Keratinocyte (primary cell): ENCODE data around the gene DCTN5. TPM values are rescaled to one million over a fixed set of nuclear protein-coding genes. Genes with fewer than 3 reads are reported as not detected.

Source experiments
- DNase-seq: peaks from one replicate; pipeline ENCODE4 v3.0.0-alpha.2; 2011; ENCODE audit warnings: low read depth, missing footprints, low spot score
- FAIRE-seq: peaks from 2 replicates; lab custom pipeline; 2011; peaks lifted over from hg19 to GRCh38; lab: Jason Lieb, UNC
- H2AFZ ChIP-seq: 2 replicates; pipeline ENCODE4 v1.6.0; 2012; ENCODE audit warnings: low read length, control low read depth, inconsistent platforms; ENCODE audit not compliant: control insufficient read depth
- H3K27ac ChIP-seq: 2 replicates; pipeline ENCODE4 v1.5.1; 2011; ENCODE audit warnings: low read length; ENCODE audit not compliant: control insufficient read depth, insufficient read depth
- H3K27me3 ChIP-seq: 3 replicates; pipeline ENCODE4 v1.6.0; 2011; ENCODE audit warnings: low read length; ENCODE audit not compliant: control insufficient read depth, insufficient read depth; ENCODE audit errors: extremely low read depth
- H3K36me3 ChIP-seq, 2 experiments: 2 replicates in 1 of 2; 3 replicates in 1 of 2; pipeline ENCODE4 v1.5.1; 2011; ENCODE audit warnings: low read length in 2 of 2, mild to moderate bottlenecking in 1 of 2; ENCODE audit not compliant: control insufficient read depth in 2 of 2, insufficient read depth in 2 of 2; ENCODE audit errors: extremely low read depth in 1 of 2
- H3K4me1 ChIP-seq: 3 replicates; pipeline ENCODE4 v1.5.1; 2011; ENCODE audit warnings: low read length; ENCODE audit not compliant: control insufficient read depth, insufficient read depth; ENCODE audit errors: extremely low read depth
- H3K4me2 ChIP-seq: 3 replicates; pipeline ENCODE4 v1.6.0; 2011; ENCODE audit warnings: low read depth, low read length; ENCODE audit not compliant: control insufficient read depth, insufficient read depth; ENCODE audit errors: extremely low read depth
- H3K4me3 ChIP-seq, 3 experiments: fragments of 200-600 bp in 1 of 3; sonication (generic) in 1 of 3; 2 replicates in 2 of 3; 3 replicates in 1 of 3; pipeline ENCODE4 v1.5.1; 2011 to 2016; ENCODE audit warnings: low read length in 3 of 3, mild to moderate bottlenecking in 3 of 3, control low read depth in 2 of 3, inconsistent platforms in 1 of 3, low read depth in 1 of 3, mixed read lengths in 1 of 3, mixed run types in 1 of 3, moderate library complexity in 1 of 3; ENCODE audit not compliant: control insufficient read depth in 2 of 3, insufficient read depth in 2 of 3; ENCODE audit errors: extremely low read depth in 1 of 3
- H3K79me2 ChIP-seq: 2 replicates; pipeline ENCODE4 v1.6.0; 2012; ENCODE audit warnings: low read length; ENCODE audit not compliant: control insufficient read depth, insufficient read depth
- H3K9ac ChIP-seq: 3 replicates; pipeline ENCODE4 v1.6.0; 2011; ENCODE audit warnings: low read length; ENCODE audit not compliant: control insufficient read depth, insufficient read depth; ENCODE audit errors: extremely low read depth
- H3K9me1 ChIP-seq: 3 replicates; pipeline ENCODE4 v1.6.0; 2011; ENCODE audit warnings: low read length; ENCODE audit not compliant: control insufficient read depth, insufficient read depth; ENCODE audit errors: extremely low read depth
- H3K9me3 ChIP-seq: 2 replicates; pipeline ENCODE4 v1.5.1; 2012; ENCODE audit warnings: low read depth, low read length; ENCODE audit not compliant: control insufficient read depth
- H4K20me1 ChIP-seq: 3 replicates; pipeline ENCODE4 v1.6.0; 2011; ENCODE audit warnings: low read length; ENCODE audit not compliant: control insufficient read depth, insufficient read depth; ENCODE audit errors: extremely low read depth
- EZH2 ChIP-seq: IDR thresholded peaks from one replicate; pipeline ENCODE4 v1.6.1; 2012; ENCODE audit warnings: inconsistent platforms, mild to moderate bottlenecking, low read length, moderate library complexity
- dilution Hi-C: fragments of 300-500 bp; cut with MboI; formaldehyde crosslinking; loops from one replicate; pipeline ENCODE4 v1.7.0; 2020; ENCODE audit warnings: low sequenced_read_pairs; ENCODE audit not compliant: extremely low pct_ligation_motif_present
- polyA plus RNA-seq, 5 experiments: library from polyadenylated mRNA; depleted of rRNA in 3 of 5; stranded (reverse) in 3 of 5; stranded (forward) in 1 of 5; unstranded in 1 of 5; fragments of >200 nt; gene quantifications; 1 replicate in 1 of 5; 2 replicates in 3 of 5; 3 replicates in 1 of 5; pipeline versions ENCODE4 v1.2.1 to v1.2.3, GENCODE V29; 2011 to 2012; ENCODE audit warnings: missing spikeins in 2 of 5, low read depth in 1 of 5, low replicate concordance in 1 of 5
- TF ChIP-seq, protein P1 (sequence below), 3 experiments: IDR thresholded peaks in 1 of 3; conservative IDR thresholded peaks in 1 of 3; optimal IDR thresholded peaks in 1 of 3; 2 replicates in 2 of 3; 3 replicates in 1 of 3; pipeline versions ENCODE3 to v1.5.1; 2011; ENCODE audit warnings: low read length in 3 of 3, mild to moderate bottlenecking in 3 of 3, moderate library complexity in 2 of 3, control low read depth in 1 of 3, inconsistent platforms in 1 of 3; ENCODE audit not compliant: insufficient read depth in 2 of 3; ENCODE audit errors: extremely low read depth in 1 of 3

Gene DCTN5
- polyA plus RNA-seq, 1 donor (not counting 4 experiments of a cell fraction or from before 2014, with no cell fraction given): 105 TPM

DNA sequence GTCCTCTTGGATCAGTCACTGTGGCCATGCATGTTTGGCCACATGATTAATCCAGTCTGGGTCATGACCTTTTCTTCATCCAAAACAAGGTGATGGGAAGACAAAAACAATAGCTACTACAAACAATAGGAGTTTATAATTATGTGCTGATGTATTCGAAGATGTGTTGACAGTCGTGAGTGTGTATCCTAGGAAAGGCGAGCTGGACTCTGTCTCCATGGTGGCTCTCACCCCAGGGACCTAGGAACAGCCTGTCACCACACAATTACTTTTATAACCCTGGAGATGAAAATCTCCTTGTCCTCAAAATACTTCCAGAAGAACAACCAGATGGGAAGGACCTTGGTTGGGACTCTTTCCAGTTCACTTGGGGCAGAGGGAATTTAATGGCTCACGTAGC, 27.6 kb downstream of the DCTN5 start:
- H3K4me2 ChIP-seq: no peak overlapping the region
- H3K79me2 ChIP-seq: no peaks in the 10 kb centered on the region
- H2AFZ ChIP-seq: no peak overlapping the region
- H3K9me1 ChIP-seq: peaks cover 6% of the 10 kb centered on the region
- peaks cover 25 to 39% of the 10 kb centered on the region in 2 experiments for H3K36me3 ChIP-seq
- dilution Hi-C loops: no loop called here
- H3K27ac ChIP-seq: no peak overlapping the region
- FAIRE-seq: no peak
- no peak for TF ChIP-seq EZH2
- TF ChIP-seq, protein P1, sequence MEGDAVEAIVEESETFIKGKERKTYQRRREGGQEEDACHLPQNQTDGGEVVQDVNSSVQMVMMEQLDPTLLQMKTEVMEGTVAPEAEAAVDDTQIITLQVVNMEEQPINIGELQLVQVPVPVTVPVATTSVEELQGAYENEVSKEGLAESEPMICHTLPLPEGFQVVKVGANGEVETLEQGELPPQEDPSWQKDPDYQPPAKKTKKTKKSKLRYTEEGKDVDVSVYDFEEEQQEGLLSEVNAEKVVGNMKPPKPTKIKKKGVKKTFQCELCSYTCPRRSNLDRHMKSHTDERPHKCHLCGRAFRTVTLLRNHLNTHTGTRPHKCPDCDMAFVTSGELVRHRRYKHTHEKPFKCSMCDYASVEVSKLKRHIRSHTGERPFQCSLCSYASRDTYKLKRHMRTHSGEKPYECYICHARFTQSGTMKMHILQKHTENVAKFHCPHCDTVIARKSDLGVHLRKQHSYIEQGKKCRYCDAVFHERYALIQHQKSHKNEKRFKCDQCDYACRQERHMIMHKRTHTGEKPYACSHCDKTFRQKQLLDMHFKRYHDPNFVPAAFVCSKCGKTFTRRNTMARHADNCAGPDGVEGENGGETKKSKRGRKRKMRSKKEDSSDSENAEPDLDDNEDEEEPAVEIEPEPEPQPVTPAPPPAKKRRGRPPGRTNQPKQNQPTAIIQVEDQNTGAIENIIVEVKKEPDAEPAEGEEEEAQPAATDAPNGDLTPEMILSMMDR (optimal IDR thresholded peaks at IDR 0.05 in 1 of 3, IDR thresholded peaks at IDR 0.05 in 1 of 3, conservative IDR thresholded peaks at IDR 0.05 in 1 of 3; ENCODE audit: extremely low read depth in 1 of 3, insufficient read depth in 2 of 3, low read length in 3 of 3): no peak
- no peak overlapping the region for H3K4me3 ChIP-seq
- no peaks in the 10 kb centered on the region for H3K27me3 ChIP-seq
- DNase-seq: no peak
- no peak overlapping the region for H3K9ac ChIP-seq
- H3K9me3 ChIP-seq: no peaks in the 10 kb centered on the region
- no peaks in the 10 kb centered on the region for H4K20me1 ChIP-seq
- peaks cover 16% of the 10 kb centered on the region for H3K4me1 ChIP-seq

DNA sequence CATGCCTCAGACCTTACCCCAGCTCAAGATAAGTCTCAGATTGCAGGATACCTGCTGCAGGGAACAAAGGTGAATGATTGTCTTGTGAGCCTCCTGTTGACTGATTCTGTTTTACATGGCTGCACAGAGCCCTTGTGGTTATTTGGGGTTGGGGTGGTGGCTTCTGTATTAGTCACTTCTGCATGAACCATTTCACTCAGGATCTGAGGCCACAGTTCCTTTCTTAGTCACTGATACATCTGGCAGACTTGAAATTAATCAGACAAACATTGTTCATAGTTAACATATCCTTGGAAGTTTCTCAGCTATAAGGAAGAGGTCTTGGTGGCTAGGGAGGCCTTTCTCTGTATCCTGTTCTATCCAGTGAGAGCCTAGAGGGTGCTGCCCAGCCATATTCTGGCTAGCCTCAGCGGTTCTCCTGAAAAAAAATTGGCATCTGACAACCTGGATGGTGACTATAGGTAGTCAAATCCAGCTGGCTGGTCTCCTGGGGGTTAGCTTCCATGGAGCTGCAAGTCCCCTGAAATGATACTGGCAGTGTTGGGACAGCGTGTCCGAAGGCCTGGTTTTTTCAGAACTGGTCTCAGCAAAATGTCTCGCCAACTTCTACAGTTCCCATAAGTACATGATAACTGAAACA, 29.0 kb downstream of the DCTN5 start:
- no peaks in the 10 kb centered on the region for H4K20me1 ChIP-seq
- dilution Hi-C loops: no loop called here
- peak; percentile 71 for DNase-seq
- H2AFZ ChIP-seq: no peak overlapping the region
- no peak overlapping the region for H3K4me3 ChIP-seq
- no peaks in the 10 kb centered on the region for H3K27me3 ChIP-seq
- peak overlapping the region; percentile 63 for H3K27ac ChIP-seq
- peaks cover 21 to 29% of the 10 kb centered on the region in 2 experiments for H3K36me3 ChIP-seq
- no peaks in the 10 kb centered on the region for H3K79me2 ChIP-seq
- H3K4me1 ChIP-seq: peaks cover 16% of the 10 kb centered on the region
- no peak for TF ChIP-seq EZH2
- TF ChIP-seq, protein P1 (optimal IDR thresholded peaks at IDR 0.05 in 1 of 3, IDR thresholded peaks at IDR 0.05 in 1 of 3, conservative IDR thresholded peaks at IDR 0.05 in 1 of 3; ENCODE audit: extremely low read depth in 1 of 3, insufficient read depth in 2 of 3, low read length in 3 of 3): no peak
- H3K9ac ChIP-seq: peak overlapping the region; percentile 24
- peaks cover 6% of the 10 kb centered on the region for H3K9me1 ChIP-seq
- peak; percentile 49 for FAIRE-seq
- H3K9me3 ChIP-seq: no peaks in the 10 kb centered on the region
- no peak overlapping the region for H3K4me2 ChIP-seq
